Measurements from ENCODE around the gene GAGE13. TPM values are rescaled to one million over a fixed set of nuclear protein-coding genes. Genes with fewer than 3 reads are reported as not detected.

Gene GAGE13
- total and polyA plus RNA-seq, 2 of the 4 experiments (the other 2 are of a cell fraction), result not detected

- in situ Hi-C loops (cut with MboI; ENCODE audit: low sequenced_read_pairs), result no loop called here
- ATAC-seq (ENCODE audit: low read depth) (peak; percentile 72), DNase-seq (peak; percentile 22)
- 0% methylated on average over 1 of the region's 8 CpGs; no CpG with 5 or more reads in 1 of the 2 experiments for WGBS, 2 experiments (ENCODE audit: extremely low coverage in 2 of 2, insufficient read length in 1 of 2)
- no peaks in the 10 kb centered on the region for H3K36me3 ChIP-seq (ENCODE audit: control insufficient read depth, insufficient read depth, low read length)
- H4K91ac ChIP-seq (ENCODE audit: insufficient read depth, low read depth, low read length), result no peak overlapping the region
- no peaks in the 10 kb centered on the region for H3K9me3 ChIP-seq (ENCODE audit: control insufficient read depth, insufficient read depth, low read length)
- no peaks in the 10 kb centered on the region for H3K9me1 ChIP-seq (ENCODE audit: insufficient read depth, low read length)
- intact Hi-C loops (cut with micrococcal nuclease), result no loop called here
- BruUV-seq (replicated peaks), result no TSS peak
- peak overlapping the region; percentile 54; the same call in 1 of the 2 replicates for H3K18ac ChIP-seq (ENCODE audit: low read depth, low read length)
- peaks cover 4% of the 10 kb centered on the region; the same call in 1 of the 2 replicates for H3K27me3 ChIP-seq (ENCODE audit: control insufficient read depth, insufficient read depth, low read length)
- H3K4ac ChIP-seq (ENCODE audit: low read depth, low read length), result no peak overlapping the region
- no peak overlapping the region for H3K23ac ChIP-seq (ENCODE audit: low read depth, low read length)
- no peak overlapping the region for H2BK120ac ChIP-seq (ENCODE audit: low read depth, low read length)
- H2BK15ac ChIP-seq (ENCODE audit: low read depth, low read length), result no peak overlapping the region
- H3K9ac ChIP-seq (ENCODE audit: low read depth, low read length), result peak overlapping the region; percentile 42; the same call in 1 of the 2 replicates
- ChIA-PET CTCF (no interaction called here), POLR2A (ENCODE audit: unreplicated experiment) (no interaction called here)
- no peak overlapping the region for H2AK9ac ChIP-seq (replicated peaks; ENCODE audit: low read depth, low read length, poor library complexity)
- peak overlapping the region in 1 of 2 experiments; percentile 47; a peak in 1 of 4 replicates for H4K8ac ChIP-seq (ENCODE audit: low read depth in 2 of 2, low read length in 2 of 2)
- H3K4me1 ChIP-seq (ENCODE audit: control insufficient read depth, insufficient read depth, low read length), result 0 out of 2 replicates have a peak, but pooled peaks cover 3% of the 10 kb centered on the region
- H2AK5ac ChIP-seq (ENCODE audit: low read depth, low read length), result no peak overlapping the region
- H3K79me1 ChIP-seq (ENCODE audit: low read depth in 1 of 2, low read length in 2 of 2), result no peaks in the 10 kb centered on the region
- H3K27ac ChIP-seq (ENCODE audit: insufficient read depth, low read length), result peak overlapping the region; percentile 23; the same call in 1 of the 2 replicates
- no peak overlapping the region for H2BK5ac ChIP-seq (ENCODE audit: low read depth, low read length, poor library complexity, severe bottlenecking)
- H3K14ac ChIP-seq (replicated peaks; ENCODE audit: low read depth, low read length), result no peak overlapping the region
- H2BK20ac ChIP-seq (ENCODE audit: low read depth, low read length), result no peak overlapping the region
- TF ChIP-seq MAFK (IDR thresholded peaks at IDR 0.05; ENCODE audit: low read depth, low read length), result no peak
- TF ChIP-seq RFX5 (IDR thresholded peaks at IDR 0.05; ENCODE audit: low read depth, low read length), result no peak
- no peak for TF ChIP-seq CEBPB (IDR thresholded peaks at IDR 0.05; ENCODE audit: low read depth, low read length)
- no peak for TF ChIP-seq NFE2L2 (IDR thresholded peaks at IDR 0.05; ENCODE audit: low read depth, low read length)
- no peak for TF ChIP-seq SMC3 (IDR thresholded peaks at IDR 0.05; ENCODE audit: low read depth, low read length)
- TF ChIP-seq USF2 (IDR thresholded peaks at IDR 0.05; ENCODE audit: low read depth, low read length), result no peak
- no peak for TF ChIP-seq RAD21 (IDR thresholded peaks at IDR 0.05; ENCODE audit: low read length)
- no peak for TF ChIP-seq CHD1 (IDR thresholded peaks at IDR 0.05; ENCODE audit: low read depth, low read length)
- no peak for TF ChIP-seq MXI1 (IDR thresholded peaks at IDR 0.05; ENCODE audit: borderline replicate concordance, low read depth, low read length)
- TF ChIP-seq BHLHE40 (IDR thresholded peaks at IDR 0.05; ENCODE audit: low read depth, low read length), result no peak
- TF ChIP-seq, protein P1, sequence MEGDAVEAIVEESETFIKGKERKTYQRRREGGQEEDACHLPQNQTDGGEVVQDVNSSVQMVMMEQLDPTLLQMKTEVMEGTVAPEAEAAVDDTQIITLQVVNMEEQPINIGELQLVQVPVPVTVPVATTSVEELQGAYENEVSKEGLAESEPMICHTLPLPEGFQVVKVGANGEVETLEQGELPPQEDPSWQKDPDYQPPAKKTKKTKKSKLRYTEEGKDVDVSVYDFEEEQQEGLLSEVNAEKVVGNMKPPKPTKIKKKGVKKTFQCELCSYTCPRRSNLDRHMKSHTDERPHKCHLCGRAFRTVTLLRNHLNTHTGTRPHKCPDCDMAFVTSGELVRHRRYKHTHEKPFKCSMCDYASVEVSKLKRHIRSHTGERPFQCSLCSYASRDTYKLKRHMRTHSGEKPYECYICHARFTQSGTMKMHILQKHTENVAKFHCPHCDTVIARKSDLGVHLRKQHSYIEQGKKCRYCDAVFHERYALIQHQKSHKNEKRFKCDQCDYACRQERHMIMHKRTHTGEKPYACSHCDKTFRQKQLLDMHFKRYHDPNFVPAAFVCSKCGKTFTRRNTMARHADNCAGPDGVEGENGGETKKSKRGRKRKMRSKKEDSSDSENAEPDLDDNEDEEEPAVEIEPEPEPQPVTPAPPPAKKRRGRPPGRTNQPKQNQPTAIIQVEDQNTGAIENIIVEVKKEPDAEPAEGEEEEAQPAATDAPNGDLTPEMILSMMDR (conservative IDR thresholded peaks at IDR 0.05; ENCODE audit: low read depth, low read length), result no peak
- TF ChIP-seq MAZ (IDR thresholded peaks at IDR 0.05; ENCODE audit: borderline replicate concordance, low read depth, low read length), result no peak
- no peak for TF ChIP-seq FOS (IDR thresholded peaks at IDR 0.05; ENCODE audit: low read depth, low read length)
- TF ChIP-seq RCOR1 (IDR thresholded peaks at IDR 0.05; ENCODE audit: insufficient replicate concordance, low read length), result no peak
- TF ChIP-seq, protein P2, sequence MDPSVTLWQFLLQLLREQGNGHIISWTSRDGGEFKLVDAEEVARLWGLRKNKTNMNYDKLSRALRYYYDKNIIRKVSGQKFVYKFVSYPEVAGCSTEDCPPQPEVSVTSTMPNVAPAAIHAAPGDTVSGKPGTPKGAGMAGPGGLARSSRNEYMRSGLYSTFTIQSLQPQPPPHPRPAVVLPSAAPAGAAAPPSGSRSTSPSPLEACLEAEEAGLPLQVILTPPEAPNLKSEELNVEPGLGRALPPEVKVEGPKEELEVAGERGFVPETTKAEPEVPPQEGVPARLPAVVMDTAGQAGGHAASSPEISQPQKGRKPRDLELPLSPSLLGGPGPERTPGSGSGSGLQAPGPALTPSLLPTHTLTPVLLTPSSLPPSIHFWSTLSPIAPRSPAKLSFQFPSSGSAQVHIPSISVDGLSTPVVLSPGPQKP (IDR thresholded peaks at IDR 0.05; ENCODE audit: borderline replicate concordance, low read depth, low read length), result no peak
- TF ChIP-seq POLR2A (IDR thresholded peaks at IDR 0.05; ENCODE audit: low read depth, low read length), result no peak
- H3K4me2 ChIP-seq (ENCODE audit: low read depth, low read length), result peak overlapping the region; percentile 89
- H3K4me3 ChIP-seq (ENCODE audit: insufficient read depth, low read depth, low read length), result peak overlapping the region; percentile 7
- H4K20me1 ChIP-seq (ENCODE audit: insufficient read depth, low read length), result no peaks in the 10 kb centered on the region
- peak overlapping the region; percentile 64 for H2AFZ ChIP-seq (replicated peaks; ENCODE audit: low read length, poor library complexity)
- dilution Hi-C loops (cut with HindIII; ENCODE audit: low sequenced_read_pairs, unreplicated experiment), result no loop called here
- H4K5ac ChIP-seq (ENCODE audit: low read depth, low read length), result peak overlapping the region; percentile 86; the same call in 1 of the 2 replicates
- no peak overlapping the region for H3K56ac ChIP-seq (ENCODE audit: extremely low read depth, insufficient read depth, low read length)
These were observed 21.9 kb upstream of the GAGE13 start for GRCh38 chrX:49309401-49309981.
